Measurements from ENCODE around the gene PRKCZ.

DNA sequence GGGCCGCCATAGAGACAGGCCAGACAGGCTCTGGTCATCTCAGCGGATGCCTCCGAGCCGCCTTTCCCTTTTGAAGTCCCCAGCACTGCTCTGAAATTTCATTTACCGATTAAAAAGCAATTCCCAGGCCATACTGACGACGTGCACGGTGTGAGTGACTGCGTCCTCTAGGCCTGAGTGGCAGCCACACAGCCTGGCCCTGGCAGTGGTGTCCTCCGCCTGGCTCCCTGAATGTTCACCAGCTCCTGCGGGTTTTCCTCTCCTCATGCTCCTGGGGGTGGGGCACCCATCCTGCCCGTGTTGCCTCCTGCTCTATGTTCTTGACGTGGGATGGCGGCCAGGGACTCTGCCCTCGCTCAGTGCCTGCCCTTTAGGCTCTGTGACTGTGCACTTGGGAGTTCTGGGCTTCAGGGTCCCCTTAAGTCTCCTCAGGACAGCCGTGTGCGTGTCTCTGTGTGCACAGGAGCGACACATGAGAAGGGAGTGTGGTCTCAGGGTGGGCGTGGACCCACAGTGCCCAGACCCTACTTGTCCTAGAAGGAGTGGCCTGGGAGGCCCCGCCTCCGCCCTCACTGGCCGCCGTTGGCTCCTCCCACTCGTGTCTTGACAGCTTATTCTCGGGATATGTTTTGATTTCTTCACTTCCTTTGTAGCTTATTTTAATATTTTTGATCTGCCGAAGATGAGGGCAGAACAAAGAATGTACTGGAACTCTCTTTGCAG is 181.5 kb downstream of the PRKCZ start:
- TF ChIP-seq, protein P1, sequence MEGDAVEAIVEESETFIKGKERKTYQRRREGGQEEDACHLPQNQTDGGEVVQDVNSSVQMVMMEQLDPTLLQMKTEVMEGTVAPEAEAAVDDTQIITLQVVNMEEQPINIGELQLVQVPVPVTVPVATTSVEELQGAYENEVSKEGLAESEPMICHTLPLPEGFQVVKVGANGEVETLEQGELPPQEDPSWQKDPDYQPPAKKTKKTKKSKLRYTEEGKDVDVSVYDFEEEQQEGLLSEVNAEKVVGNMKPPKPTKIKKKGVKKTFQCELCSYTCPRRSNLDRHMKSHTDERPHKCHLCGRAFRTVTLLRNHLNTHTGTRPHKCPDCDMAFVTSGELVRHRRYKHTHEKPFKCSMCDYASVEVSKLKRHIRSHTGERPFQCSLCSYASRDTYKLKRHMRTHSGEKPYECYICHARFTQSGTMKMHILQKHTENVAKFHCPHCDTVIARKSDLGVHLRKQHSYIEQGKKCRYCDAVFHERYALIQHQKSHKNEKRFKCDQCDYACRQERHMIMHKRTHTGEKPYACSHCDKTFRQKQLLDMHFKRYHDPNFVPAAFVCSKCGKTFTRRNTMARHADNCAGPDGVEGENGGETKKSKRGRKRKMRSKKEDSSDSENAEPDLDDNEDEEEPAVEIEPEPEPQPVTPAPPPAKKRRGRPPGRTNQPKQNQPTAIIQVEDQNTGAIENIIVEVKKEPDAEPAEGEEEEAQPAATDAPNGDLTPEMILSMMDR (conservative IDR thresholded peaks at IDR 0.05; ENCODE audit: low read depth, low read length), result no peak
- no peak for TF ChIP-seq EZH2 (IDR thresholded peaks at IDR 0.05; ENCODE audit: borderline replicate concordance, low read depth, low read length, poor library complexity, severe bottlenecking)
